IPS-NIHi7 (cell line): ENCODE data around the gene FBXO46.

ENCODE experiments used
- DNase-seq: peaks from one replicate; pipeline ENCODE4 v3.0.0; 2012; ENCODE audit warnings: mixed read lengths; ENCODE audit errors: extremely low spot score

Gene FBXO46, protein sequence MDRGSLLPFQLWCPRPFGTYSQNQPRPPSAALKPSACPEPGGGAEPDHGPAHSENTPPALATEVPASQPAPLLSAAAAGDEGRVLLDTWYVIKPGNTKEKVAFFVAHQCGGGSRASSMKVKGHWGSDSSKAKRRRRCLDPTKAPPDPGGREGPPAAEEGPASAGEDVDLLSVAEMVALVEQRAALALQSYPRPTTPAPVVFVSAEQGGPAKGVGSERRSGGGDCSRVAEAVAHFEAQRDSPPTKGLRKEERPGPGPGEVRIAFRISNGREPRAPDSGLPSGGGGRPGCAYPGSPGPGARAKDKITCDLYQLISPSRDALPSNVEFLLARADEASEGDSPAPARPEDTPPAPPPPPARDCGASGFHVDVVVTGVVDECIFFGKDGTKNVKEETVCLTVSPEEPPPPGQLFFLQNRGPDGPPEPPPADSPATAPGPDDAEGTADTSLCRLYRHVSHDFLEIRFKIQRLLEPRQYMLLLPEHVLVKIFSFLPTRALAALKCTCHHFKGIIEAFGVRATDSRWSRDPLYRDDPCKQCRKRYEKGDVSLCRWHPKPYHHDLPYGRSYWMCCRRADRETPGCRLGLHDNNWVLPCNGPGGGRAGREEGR

DNA sequence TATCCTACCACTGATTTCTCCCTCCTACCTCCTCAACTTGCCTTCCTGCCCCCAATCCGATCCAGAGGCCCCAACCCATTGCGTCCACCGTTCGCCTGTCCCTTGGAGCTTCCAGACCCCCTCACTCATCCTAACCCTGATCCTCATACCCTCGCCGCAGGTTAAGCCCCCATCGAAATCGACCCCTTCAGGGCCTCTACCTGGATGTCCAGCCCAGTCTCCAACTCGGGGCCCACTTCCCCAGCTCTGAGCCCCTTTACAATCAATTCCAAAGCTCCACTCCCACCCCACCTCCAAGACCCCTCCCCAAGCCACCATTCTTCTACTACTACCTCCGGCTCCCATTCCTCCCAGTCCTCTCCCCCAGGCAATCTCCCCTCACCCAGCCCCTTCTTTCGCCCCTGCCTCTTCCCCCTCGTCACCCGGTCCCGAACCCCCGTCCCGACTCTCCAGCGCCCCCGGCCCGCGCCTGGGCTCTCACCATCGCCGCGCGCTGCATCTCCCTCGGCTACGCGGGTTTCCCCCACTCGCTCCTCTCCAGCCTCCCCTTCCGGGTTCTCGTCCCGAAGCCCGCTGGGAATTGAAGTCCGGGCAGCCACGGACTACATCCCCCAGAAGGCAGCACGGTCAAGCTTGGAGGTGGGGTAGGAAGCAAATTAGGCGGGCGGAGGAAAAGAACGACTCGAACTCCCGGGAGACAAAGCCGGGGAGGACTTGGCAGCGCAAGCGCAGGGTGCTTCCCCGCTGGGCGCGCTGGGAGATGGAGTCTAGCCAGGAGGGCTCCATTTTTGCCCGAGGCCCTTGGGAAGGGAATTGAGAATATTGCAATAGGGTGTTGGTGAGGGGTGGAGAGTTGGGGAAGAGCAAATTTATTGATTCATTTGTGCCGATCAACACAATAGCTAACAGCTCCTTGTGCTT lies at the start of gene FBXO46:
Gene FBXO46, minus strand, starts transcription at position 529 of the 921 bp plus-strand sequence. CDS start 17,401 bp downstream, outside the sequence.
- DNase-seq = peak; percentile 96

DNA sequence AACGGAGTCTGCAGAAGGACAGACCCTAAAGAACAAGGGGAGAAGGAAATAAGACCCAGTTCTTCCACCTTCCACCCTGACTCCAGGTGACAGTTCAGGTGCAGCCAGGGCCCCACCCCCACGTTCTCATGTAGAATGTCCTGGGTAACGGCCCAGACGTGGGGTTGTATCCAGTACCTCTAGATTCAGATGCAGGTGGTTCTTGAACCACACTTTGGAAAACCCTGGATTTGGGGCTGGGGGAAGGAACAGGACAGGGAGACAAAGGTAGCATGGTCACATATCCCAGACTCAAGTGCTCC lies 49.4 kb upstream of the FBXO46 start:
- no peak for DNase-seq

DNA sequence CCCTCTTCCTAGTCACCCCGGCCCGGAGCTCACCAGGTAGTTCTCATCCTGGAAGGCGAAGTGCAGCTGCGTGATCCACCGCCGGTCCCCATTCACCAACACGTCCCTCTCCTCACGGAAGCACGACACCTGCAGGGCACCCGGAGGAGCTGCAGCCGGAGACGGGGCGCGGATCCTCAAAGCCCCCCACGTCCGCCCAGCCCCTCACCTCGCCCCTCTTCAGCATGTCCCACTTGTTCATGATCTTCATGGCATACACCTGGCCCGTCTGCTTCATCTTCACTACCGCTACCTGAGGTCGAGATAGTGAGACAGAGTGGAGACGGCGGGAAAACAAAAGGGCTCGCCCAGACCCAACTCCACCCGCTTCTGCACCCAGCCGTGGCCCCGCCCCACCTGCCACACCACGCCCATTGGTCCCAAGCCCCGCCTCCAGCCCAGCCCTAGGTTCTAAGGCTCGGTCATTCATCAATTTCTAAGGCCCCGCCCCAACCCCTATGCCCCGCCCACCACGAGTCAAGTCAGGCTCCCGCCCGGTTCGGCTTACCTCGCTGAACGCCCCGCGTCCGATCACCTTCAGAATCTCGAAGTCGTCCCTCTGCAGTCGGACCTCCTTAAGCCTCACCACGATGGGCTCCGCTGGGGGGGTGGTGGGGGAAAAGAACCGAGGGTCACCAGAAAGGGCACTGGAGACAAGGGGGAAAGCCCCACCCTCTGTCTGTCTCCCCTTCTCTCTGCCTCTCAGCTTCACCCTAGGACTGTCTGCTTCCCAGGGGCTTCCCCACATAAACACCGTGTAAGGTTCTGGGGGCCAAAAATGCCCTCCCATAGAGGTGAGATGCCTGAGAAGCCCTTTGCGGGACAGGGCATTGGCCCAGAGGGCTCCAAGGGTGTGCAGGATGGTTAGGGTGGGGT lies 48.8 kb upstream of the FBXO46 start:
- peak; percentile 95 for DNase-seq

DNA sequence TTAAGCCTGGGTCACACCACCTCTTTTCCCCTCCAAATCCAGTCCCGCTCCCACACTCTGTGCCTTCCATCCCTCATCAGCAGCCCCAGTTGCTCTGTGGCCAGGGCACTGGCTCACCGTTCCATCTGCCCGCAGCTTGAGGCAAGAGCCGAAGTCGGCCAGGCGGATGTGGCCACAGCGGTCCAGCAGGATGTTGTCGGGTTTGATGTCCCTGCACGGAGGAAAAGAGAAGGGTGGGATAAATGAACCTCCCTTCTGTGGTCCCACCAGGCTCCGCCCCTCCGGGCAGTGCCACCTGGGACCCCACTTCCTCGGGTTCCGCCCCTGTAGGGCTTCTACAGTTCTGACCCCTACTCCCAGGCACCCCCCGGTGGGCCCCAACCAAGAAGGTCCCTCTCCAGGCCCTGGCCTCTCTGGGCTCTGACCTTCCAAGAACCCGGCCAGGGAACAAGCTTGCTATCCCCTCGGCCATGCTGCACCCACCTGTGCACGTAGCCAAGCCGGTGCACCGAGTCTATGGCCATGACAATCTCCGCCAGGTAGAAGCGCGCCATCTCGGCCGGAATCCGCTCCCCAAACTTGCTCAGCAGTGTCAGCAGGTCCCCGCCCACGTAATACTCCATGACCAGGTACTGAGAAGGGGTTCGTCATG lies 47.4 kb upstream of the FBXO46 start:
- no peak for DNase-seq

DNA sequence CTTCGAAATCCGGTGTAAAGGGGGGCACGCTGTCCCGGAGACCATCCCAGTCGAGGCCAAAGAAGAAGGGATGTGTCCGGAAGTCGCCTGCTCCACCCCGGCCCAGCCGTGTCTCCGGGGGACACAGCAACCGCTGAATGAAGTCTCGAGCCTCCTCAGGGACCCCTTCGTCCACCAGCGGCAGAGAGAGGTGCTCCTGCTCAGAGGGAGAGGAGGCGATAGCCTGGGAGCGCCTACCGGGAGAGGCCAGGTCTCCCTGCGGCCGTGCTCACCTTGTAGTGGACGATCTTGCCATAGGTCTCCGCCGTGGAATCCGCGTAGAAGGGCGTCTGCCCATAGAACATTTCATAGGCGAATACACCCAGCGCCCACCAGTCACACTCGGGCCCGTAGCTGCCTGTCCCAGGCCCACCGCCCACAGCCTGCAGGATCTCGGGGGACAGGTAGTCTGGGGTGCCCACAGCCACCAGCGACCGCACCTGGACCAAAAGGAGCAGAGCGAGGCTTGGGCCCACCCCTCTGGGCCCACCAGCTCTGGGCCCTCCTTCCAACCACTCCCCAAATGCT lies 46.8 kb upstream of the FBXO46 start:
- no peak for DNase-seq

DNA sequence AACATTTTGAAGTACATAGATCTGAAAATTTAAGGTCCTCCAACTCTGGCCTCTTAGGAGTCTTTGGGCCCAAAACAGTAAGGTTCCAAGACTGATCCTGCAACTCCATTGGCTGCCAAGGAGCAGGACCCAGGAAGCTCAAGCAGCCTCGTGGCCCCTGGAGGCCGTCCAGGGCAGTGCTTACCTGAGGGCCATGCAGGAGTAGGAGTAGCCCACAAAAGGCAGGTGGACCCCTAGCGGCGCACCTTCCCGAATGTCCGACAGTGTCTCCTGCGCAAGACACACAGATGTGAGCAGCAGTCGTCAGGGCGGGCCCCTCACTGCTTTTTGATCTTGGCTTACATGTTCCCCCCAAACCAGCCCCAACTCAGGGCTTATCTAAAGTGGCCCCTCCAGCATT lies 44.1 kb upstream of the FBXO46 start:
- peak; percentile 70 for DNase-seq

DNA sequence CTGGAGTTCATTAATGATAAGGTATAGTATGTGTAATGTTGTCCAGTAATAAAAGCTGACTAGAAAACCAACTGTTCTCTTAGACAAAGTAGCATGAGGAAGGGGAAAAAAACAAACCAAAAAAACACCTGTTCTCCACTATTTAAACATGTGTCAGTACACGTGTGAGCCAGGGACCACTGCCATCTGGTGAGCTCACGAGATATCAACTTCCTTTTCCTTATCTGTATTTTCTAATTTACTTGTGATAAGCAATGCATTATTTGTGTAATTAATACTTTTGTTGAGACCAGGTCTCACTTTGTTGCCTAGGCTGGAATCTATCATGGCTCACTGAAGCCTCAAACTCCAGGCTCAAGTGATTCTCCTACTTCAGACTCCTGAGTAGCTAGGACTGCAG lies 42.7 kb upstream of the FBXO46 start:
- DNase-seq = no peak

DNA sequence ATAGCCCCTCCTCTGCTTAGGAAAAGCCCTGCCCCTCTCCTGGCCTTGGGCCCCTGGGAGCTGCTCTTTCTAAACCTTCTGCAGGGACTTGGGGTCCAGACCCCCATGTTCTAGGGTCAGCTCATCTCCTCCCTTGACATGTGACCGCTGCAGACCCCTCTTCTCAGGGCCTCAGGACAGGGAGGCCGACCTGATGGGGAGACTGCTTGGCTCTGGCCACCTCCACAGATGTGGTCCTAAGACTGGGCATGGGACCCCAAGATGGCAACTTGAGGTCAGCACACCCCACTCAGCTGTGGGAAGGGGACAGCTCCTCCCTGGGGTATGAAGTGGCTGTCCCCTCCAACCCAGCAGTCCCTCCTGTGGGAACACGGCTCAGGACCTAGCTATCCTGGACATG lies 42.2 kb upstream of the FBXO46 start:
- DNase-seq = no peak

DNA sequence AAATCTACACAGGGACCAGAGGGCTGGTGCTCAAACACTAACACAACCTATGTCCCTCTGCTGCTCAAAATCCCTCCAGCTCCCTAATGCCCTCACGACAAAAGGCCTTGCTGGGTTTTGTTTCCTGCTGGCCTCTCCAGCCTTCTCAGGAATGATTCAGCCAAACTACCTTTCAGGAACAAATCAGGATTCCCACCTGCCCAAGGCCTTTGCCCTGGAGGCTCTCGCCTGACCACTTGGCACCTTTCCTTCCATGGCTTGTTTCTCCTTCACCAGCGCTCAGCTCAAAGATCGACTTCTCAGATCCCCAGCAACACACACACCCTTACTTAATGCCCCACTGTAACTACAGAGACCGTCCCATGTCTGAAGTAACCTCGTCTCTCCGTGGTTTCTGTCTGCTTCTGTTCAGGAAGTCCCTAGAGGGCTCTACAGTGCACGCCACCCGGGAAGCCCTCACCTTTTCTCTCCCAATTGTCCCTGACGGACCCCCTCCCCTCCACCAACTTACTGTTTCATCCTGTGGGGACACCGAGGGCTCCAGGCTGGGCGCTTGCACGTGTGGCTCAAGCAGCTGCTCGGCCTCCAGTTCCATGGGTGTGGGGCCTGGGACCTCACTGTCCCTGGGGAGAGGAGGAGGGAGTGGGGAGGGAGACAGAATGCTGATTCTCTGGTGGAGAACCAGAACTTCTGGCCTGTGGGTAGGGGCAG lies 41.6 kb upstream of the FBXO46 start:
- DNase-seq = no peak

DNA sequence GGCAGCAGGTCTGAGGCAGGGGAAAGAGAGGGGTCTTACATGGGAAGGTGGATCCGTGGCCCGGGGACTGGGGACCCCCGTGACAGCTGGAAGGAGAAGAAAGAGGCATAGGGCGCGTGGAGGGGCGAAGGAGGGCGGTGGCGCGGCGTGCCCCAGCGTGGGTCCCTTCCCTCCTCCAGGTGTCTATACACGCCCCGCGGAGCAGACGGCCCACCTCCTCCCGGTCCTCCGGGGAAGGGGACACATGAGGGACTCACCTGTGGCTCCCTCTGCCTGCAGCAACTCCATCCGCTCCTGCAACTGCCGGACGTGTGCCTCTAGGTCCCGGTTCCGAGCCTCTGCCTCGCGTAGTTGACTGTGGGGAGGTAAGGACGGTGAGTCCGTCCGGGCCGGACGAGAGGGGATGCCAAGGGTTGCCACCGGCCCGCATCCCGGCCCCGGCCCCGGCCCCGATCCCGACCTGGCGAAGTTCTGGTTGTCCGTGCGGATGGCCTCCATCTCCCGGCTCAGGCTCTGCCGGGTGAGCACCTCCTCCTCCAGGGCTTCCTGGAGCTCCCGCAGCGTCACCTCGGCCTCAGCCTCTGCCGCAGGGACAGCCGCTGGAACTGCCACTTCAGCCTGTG lies 40.7 kb upstream of the FBXO46 start:
- DNase-seq = no peak

DNA sequence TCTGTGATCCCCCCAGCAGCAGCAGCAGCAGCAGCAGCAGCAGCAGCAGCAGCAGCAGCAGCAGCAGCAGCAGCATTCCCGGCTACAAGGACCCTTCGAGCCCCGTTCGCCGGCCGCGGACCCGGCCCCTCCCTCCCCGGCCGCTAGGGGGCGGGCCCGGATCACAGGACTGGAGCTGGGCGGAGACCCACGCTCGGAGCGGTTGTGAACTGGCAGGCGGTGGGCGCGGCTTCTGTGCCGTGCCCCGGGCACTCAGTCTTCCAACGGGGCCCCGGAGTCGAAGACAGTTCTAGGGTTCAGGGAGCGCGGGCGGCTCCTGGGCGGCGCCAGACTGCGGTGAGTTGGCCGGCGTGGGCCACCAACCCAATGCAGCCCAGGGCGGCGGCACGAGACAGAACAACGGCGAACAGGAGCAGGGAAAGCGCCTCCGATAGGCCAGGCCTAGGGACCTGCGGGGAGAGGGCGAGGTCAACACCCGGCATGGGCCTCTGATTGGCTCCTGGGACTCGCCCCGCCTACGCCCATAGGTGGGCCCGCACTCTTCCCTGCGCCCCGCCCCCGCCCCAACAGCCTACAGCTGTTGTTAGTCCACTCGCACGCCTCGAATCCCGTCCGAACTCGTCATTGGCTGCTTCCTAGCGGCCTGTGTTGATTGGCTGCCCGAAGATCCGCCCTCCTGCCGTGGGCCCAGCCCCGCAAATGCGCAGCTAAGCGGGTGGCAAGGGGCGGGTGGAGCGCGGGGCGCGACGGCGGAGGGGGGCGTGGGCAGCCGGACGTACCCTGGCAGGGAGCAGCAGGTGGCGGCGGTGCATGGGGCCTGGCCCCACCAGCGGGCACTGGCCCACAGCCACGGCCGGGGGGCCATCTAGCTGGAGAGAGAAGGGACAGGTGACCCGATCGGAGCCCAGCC lies 39.8 kb upstream of the FBXO46 start:
- peak; percentile 96 for DNase-seq

DNA sequence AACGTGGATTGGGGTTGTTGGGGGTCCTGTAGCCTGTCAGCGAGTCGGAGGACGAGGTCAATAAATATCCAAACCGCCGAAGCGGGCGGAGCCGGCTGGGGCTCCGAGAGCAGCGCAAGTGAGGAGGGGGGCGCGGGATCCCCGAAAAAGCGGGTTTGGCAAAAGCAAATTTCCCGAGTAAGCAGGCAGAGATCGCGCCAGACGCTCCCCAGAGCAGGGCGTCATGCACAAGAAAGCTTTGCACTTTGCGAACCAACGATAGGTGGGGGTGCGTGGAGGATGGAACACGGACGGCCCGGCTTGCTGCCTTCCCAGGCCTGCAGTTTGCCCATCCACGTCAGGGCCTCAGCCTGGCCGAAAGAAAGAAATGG lies 39.1 kb upstream of the FBXO46 start:
- no peak for DNase-seq

DNA sequence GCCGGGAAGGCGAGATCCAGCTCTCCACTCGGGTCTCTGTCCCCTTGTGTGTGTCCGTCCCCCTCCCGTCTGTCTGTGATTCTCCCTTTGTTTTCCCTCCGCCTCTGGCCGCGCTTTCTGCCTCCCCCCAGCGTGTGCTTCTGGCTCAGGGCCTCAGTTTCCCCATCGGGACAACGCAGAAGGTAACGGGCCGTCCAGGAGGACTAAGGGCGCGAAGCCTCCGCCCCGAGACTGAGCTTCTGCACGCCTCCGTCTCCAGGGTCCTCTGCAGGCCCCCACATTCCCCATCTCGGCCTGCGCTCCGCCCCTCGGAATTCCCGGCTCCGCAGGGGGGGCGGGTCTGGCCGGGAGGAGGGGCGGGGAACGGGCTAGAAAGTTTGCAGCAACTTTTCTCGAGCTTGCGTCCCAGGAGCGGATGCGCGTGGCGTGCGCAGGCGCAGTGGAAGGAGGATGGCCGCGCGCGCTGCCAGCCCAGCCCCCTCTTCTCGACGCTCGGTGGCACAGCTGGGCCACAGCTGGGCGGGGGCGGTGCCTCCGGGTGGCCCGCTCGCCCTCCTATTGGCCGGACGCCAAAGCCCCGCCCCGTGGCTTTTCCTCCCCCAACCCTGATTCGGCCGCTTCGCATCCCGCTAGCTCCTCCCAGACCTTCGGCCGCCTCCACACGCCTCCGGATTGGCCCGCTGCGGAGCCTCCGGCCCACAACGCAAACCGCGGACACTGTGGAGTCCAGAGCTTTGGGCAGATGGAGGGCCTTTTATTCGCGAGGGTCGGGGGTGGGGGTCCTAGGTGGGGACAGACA lies 38.5 kb upstream of the FBXO46 start, which contains the start of gene SIX5:
Gene SIX5, minus strand, starts transcription at position 269 of the 799 bp plus-strand sequence. CDS start 408 bp downstream, outside the sequence.
- peak; percentile 92 for DNase-seq

DNA sequence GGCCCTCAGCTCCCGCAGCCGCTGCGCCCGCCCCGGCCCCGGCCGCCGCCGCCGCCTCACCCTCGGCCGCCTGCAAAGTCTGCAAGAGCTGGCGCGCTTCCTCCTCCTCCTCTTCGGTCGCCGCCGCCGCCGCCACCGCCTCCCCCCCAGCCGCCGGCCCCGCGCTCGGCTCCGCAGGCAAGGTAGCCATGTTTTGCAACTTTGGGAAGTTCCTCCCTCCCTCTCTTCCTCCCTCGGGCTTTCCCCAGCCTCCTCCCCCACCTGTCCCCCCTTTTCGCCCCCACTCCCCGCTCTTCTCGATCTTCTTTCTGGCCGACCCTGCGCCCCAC lies 37.9 kb upstream of the FBXO46 start:
- no peak for DNase-seq

DNA sequence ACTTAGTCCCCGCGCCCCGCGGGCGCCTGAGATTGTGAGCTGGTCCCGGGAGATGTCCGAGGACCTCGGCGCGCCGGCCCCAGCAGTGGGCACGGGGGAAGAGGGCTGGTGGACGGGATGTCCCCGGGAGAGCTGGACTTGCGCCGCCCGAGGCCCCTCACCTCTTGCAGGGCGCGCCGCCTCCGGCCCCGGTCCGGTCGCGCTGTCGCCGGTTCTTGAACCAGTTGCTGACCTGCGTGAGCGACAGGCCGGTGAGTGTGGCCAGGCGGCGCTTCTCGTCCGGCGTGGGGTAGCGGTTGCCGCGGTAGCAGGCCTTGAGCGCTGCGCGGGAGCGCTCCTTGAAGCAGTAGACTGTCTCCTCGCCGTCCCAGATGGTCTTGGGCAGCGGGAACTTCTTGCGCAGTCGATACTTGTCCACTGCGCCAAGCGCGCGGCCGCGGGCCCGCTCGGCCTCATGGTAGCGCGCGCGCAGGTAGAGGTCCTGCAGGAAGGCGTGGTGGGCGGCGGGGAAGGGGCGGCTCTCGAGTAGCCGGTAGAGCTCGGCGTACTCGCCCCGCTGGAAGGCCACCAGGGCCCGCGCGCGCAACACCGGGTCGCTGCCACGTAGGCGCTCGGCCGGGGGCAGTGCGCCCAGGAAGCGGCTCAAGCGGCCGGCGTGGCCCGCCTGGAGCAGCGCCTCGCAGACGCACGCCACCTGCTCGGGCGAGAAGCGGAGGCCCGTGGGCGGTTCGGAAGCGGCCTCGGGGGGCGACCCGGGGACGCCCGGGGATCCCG lies 37.4 kb upstream of the FBXO46 start:
- DNase-seq = no peak

DNA sequence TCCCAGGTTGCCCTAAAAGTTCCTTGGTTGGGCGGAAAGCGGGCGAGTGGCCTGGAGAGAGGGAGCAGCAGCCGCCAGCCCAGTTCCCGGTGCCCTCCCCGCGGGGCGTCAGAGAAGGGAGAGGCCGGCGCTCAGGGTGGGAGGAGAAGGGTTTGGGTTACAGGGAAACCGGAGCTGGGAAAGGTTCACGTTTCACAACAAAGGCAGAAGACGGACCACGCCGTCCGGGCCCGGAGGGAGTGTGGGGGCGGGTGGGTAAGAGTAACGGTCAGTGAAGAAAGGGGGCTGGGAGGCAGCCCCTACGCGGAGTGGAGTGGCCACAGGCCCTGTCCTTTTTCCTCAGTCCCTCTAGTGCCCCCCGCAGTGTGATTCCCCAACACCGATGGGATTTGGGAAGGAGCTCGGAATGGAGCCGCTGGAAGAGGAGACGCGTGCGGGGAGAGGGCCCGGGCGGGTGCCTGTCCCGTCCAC lies 36.7 kb upstream of the FBXO46 start:
- peak; percentile 73 for DNase-seq

DNA sequence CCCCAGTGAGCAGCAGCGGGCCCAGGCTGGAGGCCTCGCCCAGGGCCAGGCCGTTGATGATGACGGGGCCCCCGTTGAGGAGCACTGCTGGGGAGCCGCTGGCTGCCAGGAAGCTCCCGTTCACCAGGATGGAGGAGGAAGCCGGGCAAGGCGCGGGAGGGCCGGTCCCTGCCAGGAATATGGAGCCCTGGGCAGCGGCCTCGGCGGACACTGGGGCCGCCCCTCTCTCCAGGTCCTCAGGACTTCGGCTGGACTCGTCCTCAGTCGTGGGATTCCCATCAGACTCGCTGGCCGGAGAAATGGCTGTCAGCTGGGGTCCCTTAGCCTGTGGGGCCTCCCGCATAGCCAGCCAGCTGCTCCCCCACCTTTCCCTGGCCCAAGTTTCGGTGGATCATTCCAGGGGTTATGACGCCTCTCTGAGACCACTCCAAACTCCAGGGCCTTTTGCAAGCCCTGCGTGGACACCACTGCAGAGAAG lies 36.2 kb upstream of the FBXO46 start:
- DNase-seq = no peak
